Measurements from ENCODE around the gene TMEM97.
"Not testable (repeated sequence)": the region's sequence is repeated elsewhere in the genome, so short reads cannot be mapped to it uniquely, and the experiment has no call there.

Gene TMEM97

DNA sequence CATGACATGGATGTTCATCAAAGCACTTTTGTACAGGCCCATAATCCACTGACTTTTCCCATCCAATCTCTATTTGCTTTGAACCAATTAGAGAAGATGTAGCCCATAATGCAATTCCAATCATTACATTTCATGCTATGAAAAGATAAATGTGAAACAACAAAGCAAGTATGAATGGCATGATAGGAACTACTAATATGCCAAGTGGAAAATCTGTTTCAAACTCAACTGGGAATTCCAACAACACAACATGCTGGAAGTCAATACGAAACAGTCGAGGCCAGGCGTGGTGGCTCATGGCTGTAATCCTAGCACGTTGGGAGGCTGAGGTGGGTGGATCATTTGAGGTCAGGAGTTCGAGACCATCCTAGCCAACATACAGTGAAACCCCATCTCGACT lies 39.6 kb upstream of the TMEM97 start:
- Histone ChIP-seq H3K4me3 (no peak overlapping the region), H3K4me2 (no peak overlapping the region), H4K20me1 (peaks cover 0 to 49% (median 0%) of the 10 kb centered on the region in 11 experiments; a peak in 7 of 22 replicates), H3K9ac (no peak overlapping the region), H3K9me3 (replicated peaks in 1 of 11) (no peaks in the 10 kb centered on the region), H3K27me3 (peaks cover 52 to 98% (median 67%) of the 10 kb centered on the region in 11 experiments), H3K27ac (no peak overlapping the region), H3K4me1 (peaks cover 11 to 18% (median 15%) of the 10 kb centered on the region in 10 experiments), H3K36me3 (no peaks in the 10 kb centered on the region)
- TF ChIP-seq Cebpa-rat (IDR thresholded peaks at IDR 0.05) = no peak

DNA sequence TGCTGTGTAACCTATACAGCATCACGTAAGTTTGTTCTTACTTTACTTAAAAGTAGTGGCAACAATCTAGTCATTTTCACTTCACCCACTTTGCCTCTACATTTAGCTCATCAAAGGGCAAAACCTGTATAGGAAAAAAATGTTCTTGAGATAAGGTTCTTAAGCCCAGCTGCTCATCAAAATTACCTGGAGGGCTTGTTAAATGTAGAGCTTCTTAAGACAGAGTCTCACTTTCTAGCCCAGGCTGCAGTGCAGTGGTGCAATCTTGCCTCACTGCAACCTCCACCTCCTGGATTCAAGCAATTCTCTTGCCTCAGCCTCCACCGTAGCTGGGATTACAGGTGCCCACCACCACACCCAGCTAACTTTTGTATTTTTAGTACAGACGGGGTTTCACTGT lies 38.2 kb upstream of the TMEM97 start:
- H3K4me2 ChIP-seq = no peak overlapping the region
- H3K27me3 ChIP-seq = peaks cover 41 to 96% (median 53%) of the 10 kb centered on the region in 11 experiments
- no peak for TF ChIP-seq Cebpa-rat (IDR thresholded peaks at IDR 0.05)
- no peak overlapping the region for H3K27ac ChIP-seq
- H3K36me3 ChIP-seq = no peaks in the 10 kb centered on the region
- H4K20me1 ChIP-seq = peaks cover 0 to 38% (median 0%) of the 10 kb centered on the region in 11 experiments; a peak in 7 of 22 replicates
- no peaks in the 10 kb centered on the region for H3K9me3 ChIP-seq (replicated peaks in 1 of 11)
- no peak overlapping the region for H3K9ac ChIP-seq
- no peak overlapping the region for H3K4me3 ChIP-seq
- H3K4me1 ChIP-seq = peaks cover 11 to 18% (median 15%) of the 10 kb centered on the region in 10 experiments

DNA sequence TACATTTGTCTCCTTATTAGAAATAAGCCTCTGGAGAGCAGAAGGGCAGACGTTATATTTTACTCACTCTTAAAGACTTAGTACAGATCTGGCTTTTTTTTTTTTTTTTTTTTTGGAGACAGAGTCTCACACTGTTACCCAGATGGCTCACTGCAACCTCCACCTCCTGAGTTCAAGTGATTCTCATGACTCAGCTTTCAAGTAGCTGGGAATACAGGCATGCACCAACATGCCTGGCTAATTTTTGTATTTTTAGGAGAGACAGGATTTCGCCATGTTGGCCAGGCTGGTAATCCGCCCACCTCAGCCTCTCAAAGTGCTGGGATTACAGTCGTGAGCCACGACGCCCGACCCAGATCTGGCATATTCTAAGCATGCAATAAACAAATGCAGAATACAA lies 36.4 kb upstream of the TMEM97 start:
- Histone ChIP-seq H3K4me1 (peaks cover 10 to 17% (median 13%) of the 10 kb centered on the region in 10 experiments), H3K4me3 (no peak overlapping the region), H3K27ac (no peak overlapping the region), H3K4me2 (no peak overlapping the region), H3K9me3 (replicated peaks in 1 of 11) (no peaks in the 10 kb centered on the region), H3K9ac (no peak overlapping the region), H3K27me3 (peaks cover 23 to 96% (median 35%) of the 10 kb centered on the region in 11 experiments), H3K36me3 (no peaks in the 10 kb centered on the region), H4K20me1 (peaks cover 0 to 22% (median 0%) of the 10 kb centered on the region in 11 experiments; a peak in 5 of 22 replicates)
- TF ChIP-seq Cebpa-rat (IDR thresholded peaks at IDR 0.05) = no peak

DNA sequence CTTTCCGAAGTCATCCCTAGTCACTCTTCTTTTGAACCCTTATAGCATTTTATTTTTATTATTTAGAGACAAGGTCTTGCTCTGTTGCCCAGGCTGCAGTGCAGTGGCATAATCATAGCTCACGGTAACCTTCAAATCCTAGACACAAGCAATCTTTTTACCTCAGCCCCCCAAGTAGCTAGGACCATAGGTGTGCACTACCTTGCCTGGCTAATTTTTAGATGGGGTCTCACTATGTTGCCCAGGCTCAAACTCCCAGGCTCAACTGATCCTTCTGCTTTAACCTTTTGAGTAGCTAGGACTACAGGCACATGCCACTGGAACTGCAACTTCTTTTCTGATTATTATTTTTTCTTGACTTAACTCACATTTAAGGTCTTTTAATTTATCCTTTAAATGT lies 33.0 kb upstream of the TMEM97 start:
- no peaks in the 10 kb centered on the region for H3K36me3 ChIP-seq
- H3K27me3 ChIP-seq = peaks cover 4 to 68% (median 7%) of the 10 kb centered on the region in 11 experiments
- H3K27ac ChIP-seq = no peak overlapping the region
- no peak overlapping the region for H3K9ac ChIP-seq
- no peak overlapping the region for H3K4me3 ChIP-seq
- H3K9me3 ChIP-seq (replicated peaks in 1 of 11) = no peaks in the 10 kb centered on the region
- TF ChIP-seq Cebpa-rat (IDR thresholded peaks at IDR 0.05) = no peak
- no peak overlapping the region for H3K4me2 ChIP-seq
- H3K4me1 ChIP-seq = peaks cover 0 to 4% (median 0%) of the 10 kb centered on the region in 10 experiments; a peak in 1 of 20 replicates
- H4K20me1 ChIP-seq = peaks cover 0 to 3% (median 0%) of the 10 kb centered on the region in 11 experiments; a peak in 2 of 22 replicates

DNA sequence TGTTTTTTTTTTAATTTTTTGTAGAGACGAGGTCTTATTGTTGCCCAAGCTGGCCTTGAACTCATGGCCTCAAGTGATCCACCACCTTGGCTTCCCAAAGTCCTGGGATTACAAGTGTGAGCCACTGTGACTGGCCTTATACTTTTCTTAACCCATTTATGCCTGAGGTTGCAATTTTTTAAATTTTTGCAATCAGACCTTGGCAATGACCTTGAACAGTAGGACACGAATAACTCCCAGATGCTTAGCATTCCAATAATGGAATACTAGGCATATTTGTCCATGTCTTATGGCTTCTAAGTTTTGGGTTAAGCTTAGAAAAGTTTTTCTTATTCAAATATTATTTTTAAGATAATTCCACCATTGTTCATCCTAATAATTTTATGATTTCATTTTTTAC lies 28.3 kb upstream of the TMEM97 start:
- Histone ChIP-seq H3K9ac (no peak overlapping the region), H3K4me2 (no peak overlapping the region), H3K4me3 (no peak overlapping the region), H3K4me1 (no peaks in the 10 kb centered on the region), H3K36me3 (no peaks in the 10 kb centered on the region), H3K27me3 (peaks cover 0 to 22% (median 0%) of the 10 kb centered on the region in 11 experiments; a peak in 4 of 22 replicates), H4K20me1 (no peaks in the 10 kb centered on the region), H3K27ac (no peak overlapping the region), H3K9me3 (replicated peaks in 1 of 11) (no peaks in the 10 kb centered on the region)
- no peak for TF ChIP-seq Cebpa-rat (IDR thresholded peaks at IDR 0.05)

DNA sequence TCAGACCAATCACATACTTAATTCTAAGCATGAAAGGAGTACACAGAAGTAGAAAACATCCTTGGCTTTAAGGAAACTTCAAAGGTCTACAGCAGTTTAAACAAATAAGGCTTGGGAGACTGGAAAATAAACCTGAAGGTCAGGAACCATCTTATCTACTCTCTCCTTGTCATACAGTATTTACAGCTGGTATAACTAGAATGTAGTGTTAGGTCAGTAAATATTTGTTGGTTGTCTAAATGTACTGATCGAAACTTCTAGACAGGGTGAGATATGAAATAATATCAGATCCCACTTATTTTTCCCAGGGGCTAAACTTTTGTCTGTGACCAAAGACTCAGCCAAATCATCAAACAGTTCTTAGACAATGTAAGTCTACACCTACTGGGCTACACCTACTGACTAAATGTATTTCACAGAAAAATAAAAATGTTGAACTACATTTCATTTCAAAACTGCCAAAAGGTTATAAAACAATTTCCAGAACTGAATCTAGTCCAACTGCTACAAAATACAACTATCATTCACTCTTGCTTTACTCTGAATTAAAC lies 27.1 kb upstream of the TMEM97 start:
- Histone ChIP-seq H3K9ac (no peak overlapping the region), H3K27ac (no peak overlapping the region), H3K4me1 (no peaks in the 10 kb centered on the region), H3K27me3 (peaks cover 0 to 15% (median 0%) of the 10 kb centered on the region in 11 experiments; a peak in 2 of 22 replicates), H3K9me3 (replicated peaks in 1 of 11) (no peaks in the 10 kb centered on the region), H3K4me2 (no peak overlapping the region), H4K20me1 (no peaks in the 10 kb centered on the region), H3K4me3 (no peak overlapping the region), H3K36me3 (no peaks in the 10 kb centered on the region)
- TF ChIP-seq Cebpa-rat (IDR thresholded peaks at IDR 0.05) = no peak

DNA sequence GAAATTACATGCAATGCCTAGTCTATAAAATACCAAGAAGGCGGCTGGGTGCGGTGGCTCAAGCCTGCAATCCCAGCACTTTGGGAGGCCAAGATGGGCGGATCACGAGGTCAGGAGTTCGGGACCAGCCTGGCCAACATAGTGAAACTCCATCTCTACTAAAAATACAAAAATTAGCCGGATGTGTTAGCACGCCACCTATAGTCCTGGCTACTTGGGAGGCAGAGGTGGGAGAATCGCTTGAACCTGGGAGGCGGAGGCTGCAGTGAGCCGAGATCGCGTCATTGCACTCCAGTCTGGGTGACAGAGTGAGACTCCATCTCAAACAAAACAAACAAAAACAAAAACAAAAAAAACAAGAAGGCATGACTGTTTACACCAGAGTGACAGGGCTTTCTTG lies 26.1 kb upstream of the TMEM97 start:
- not testable (repeated sequence) for H3K27ac ChIP-seq; H3K4me1 ChIP-seq; H3K27me3 ChIP-seq; H3K9ac ChIP-seq; H3K4me3 ChIP-seq; H3K9me3 ChIP-seq (replicated peaks in 1 of 11); H3K4me2 ChIP-seq; H3K36me3 ChIP-seq; H4K20me1 ChIP-seq

DNA sequence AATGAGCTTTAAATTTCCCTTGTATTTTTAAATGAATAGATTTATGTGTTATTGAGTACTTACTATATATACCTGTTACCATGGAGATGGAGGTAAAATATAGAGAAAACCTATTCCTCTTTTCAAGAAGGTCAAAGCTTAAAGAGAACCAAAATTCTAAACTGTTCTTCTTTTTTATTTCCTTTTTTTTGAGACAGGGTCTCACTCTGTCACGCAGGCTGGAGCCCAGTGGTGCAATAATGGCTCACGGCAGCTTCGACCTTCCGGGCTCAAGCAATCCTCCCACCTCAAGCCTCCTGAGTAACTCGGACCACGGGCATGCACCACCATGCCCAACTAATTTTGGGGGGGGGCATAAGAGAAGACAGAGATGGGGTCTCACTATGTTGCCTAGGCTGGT lies 25.0 kb upstream of the TMEM97 start:
- Histone ChIP-seq H3K4me2 (no peak overlapping the region), H3K9ac (no peak overlapping the region), H3K36me3 (no peaks in the 10 kb centered on the region), H3K27ac (no peak overlapping the region), H3K4me1 (no peaks in the 10 kb centered on the region), H4K20me1 (no peaks in the 10 kb centered on the region), H3K9me3 (replicated peaks in 1 of 11) (no peaks in the 10 kb centered on the region), H3K4me3 (no peak overlapping the region), H3K27me3 (peaks cover 0 to 9% (median 0%) of the 10 kb centered on the region in 11 experiments; a peak in 1 of 22 replicates)
- TF ChIP-seq Cebpa-rat (IDR thresholded peaks at IDR 0.05) = no peak

DNA sequence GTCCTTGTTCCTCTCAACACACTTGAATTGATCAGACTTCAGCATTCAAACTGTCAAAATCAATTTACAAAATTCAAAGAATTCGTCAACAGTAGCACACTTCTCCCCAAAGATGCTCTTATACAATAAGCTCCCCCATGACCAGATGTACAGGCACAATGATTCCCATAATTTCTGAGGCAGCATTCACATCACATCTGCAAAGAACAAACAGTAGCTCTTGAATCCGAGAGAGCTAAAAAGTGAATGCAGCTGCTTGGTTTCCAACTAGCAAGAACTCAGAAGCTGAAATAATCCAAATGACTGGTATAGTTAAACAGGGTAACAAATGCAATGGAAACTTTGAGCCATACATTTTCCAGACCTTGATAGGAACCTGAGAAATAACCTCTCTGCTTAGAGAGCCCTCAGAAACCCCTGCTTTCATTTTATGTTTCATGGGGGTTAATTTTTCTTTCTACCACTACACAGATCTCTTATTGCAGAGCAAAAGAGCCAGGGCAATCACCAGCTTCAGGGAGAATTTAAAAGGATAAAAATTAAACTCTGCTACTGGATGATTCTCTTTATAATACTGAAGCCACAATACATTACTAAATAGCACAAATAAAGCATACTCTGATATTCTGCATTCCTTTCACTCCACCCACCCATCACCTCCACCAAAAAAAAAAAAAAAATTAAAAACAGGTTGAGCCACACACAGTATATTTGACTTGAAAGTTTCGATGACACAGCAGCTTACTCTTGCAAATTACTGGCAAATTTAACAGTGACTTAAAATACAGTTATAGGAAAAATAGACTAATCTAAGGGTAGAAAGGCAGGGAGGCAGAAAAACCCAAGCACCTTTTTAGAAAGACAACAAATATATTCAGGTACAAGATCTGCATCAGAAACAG lies 23.1 kb upstream of the TMEM97 start:
- TF ChIP-seq Cebpa-rat (IDR thresholded peaks at IDR 0.05) = no peak
- no peak overlapping the region for H3K4me3 ChIP-seq
- H3K27me3 ChIP-seq = peaks cover 0 to 9% (median 0%) of the 10 kb centered on the region in 11 experiments; a peak in 1 of 22 replicates
- no peaks in the 10 kb centered on the region for H3K9me3 ChIP-seq (replicated peaks in 1 of 11)
- no peaks in the 10 kb centered on the region for H4K20me1 ChIP-seq
- peaks cover 5 to 15% (median 8%) of the 10 kb centered on the region in 10 experiments; a peak in 11 of 20 replicates for H3K4me1 ChIP-seq
- no peak overlapping the region for H3K27ac ChIP-seq
- no peak overlapping the region for H3K4me2 ChIP-seq
- no peaks in the 10 kb centered on the region for H3K36me3 ChIP-seq
- H3K9ac ChIP-seq = no peak overlapping the region
